ENCODE results near the gene TBL1XR1.

Gene TBL1XR1

DNA sequence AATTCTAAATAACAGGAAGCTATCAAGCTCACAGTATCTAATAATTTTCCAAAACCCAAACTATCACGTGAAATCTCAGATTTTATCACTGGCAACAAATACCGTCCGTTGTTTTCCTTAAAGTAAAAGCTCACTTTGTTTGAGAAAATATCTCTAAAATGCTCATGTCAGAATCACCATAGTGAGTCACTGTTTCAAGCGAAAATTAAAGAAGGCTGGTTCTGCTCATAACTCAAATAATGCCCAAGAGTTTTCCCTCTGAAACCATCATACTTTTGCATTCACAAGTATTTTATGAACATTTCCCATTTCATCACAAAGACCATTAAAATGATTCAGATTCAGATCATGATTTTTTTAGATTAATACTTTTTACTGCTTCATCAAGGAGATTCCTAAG, 50.6 kb downstream of the TBL1XR1 start:
- TF ChIP-seq REST (IDR thresholded peaks at IDR 0.05; ENCODE audit: insufficient read depth in 1 of 2, low read depth in 2 of 2, low read length in 2 of 2) (no peak), TAF1 (IDR thresholded peaks at IDR 0.05; ENCODE audit: borderline replicate concordance, insufficient read depth, low read length) (no peak)

GRCh38 chr3:177145954-177146353, 51.3 kb downstream of the TBL1XR1 start:
- TF ChIP-seq REST (IDR thresholded peaks at IDR 0.05; ENCODE audit: insufficient read depth in 1 of 2, low read depth in 2 of 2, low read length in 2 of 2) (no peak), POLR2AphosphoS5 (IDR thresholded peaks at IDR 0.05; ENCODE audit: low read depth, low read length) (no peak), SIN3A (IDR thresholded peaks at IDR 0.05; ENCODE audit: borderline replicate concordance, insufficient read depth, low read length) (no peak), FOXP2 (optimal IDR thresholded peaks at IDR 0.05; ENCODE audit: borderline replicate concordance, extremely low read depth, extremely low read length, insufficient read depth) (no peak), TAF1 (IDR thresholded peaks at IDR 0.05; ENCODE audit: borderline replicate concordance, insufficient read depth, low read length) (no peak)

DNA sequence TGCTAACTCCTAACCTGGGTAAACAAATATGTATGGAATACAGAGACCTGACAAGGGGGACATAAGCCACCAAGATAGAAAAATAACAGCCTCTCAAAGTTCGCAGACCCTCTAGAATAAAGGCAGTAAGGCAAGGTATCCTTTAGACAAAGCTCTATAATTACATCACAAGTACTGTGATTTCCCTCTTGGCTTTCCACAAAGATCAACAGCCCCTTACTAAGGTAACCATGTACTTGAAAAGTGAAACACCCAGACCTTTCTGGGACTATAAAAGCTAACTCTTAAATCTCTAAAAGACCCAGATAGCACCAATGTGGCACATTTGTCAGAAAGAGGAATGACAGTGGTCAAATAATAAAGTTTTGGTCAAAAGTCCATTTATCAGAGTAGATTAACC, 51.9 kb downstream of the TBL1XR1 start:
- TF ChIP-seq POLR2AphosphoS5 (IDR thresholded peaks at IDR 0.05; ENCODE audit: low read depth, low read length) (no peak), SIN3A (IDR thresholded peaks at IDR 0.05; ENCODE audit: borderline replicate concordance, insufficient read depth, low read length) (no peak), TAF1 (IDR thresholded peaks at IDR 0.05; ENCODE audit: borderline replicate concordance, insufficient read depth, low read length) (no peak), REST (IDR thresholded peaks at IDR 0.05; ENCODE audit: insufficient read depth in 1 of 2, low read depth in 2 of 2, low read length in 2 of 2) (no peak), FOXP2 (optimal IDR thresholded peaks at IDR 0.05; ENCODE audit: borderline replicate concordance, extremely low read depth, extremely low read length, insufficient read depth) (no peak)

DNA sequence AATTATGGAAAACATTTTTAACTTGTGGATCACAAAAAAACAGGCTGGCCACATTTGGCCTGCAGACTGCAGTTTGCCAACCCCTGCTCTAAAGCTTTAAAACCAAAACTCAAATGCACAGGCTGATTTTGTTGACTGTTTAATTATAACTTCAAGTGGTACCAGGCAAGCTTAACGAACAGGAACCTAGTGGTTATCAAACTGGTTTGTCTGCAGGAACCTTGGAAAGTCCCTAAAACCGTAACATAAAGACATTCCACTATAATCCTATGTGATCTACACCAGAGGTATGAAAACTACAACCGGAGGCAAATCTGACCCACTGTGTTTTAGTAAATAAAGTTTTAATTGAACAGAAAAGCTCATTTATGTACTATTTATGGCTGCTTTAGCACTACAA, 52.4 kb downstream of the TBL1XR1 start:
- TF ChIP-seq POLR2AphosphoS5 (IDR thresholded peaks at IDR 0.05; ENCODE audit: low read depth, low read length) (no peak), FOXP2 (optimal IDR thresholded peaks at IDR 0.05; ENCODE audit: borderline replicate concordance, extremely low read depth, extremely low read length, insufficient read depth) (no peak), SIN3A (IDR thresholded peaks at IDR 0.05; ENCODE audit: borderline replicate concordance, insufficient read depth, low read length) (no peak)

- TF ChIP-seq TAF1 (IDR thresholded peaks at IDR 0.05; ENCODE audit: borderline replicate concordance, insufficient read depth, low read length) = no peak
- no peak for TF ChIP-seq FOXP2 (optimal IDR thresholded peaks at IDR 0.05; ENCODE audit: borderline replicate concordance, extremely low read depth, extremely low read length, insufficient read depth)
- no peak for TF ChIP-seq REST (IDR thresholded peaks at IDR 0.05; ENCODE audit: insufficient read depth in 1 of 2, low read depth in 2 of 2, low read length in 2 of 2)
- TF ChIP-seq SIN3A (IDR thresholded peaks at IDR 0.05; ENCODE audit: borderline replicate concordance, insufficient read depth, low read length) = no peak
- TF ChIP-seq POLR2AphosphoS5 (IDR thresholded peaks at IDR 0.05; ENCODE audit: low read depth, low read length) = no peak
Measured at GRCh38 chr3:177141899-177142646, 55.2 kb downstream of the TBL1XR1 start.

All from PFSK-1 (cell line).